Nephron progenitor cell (in vitro differentiated cells): ENCODE data around the gene DLG1.

ENCODE experiments used
- DNase-seq: peaks from one replicate; pipeline ENCODE4 v3.0.0; 2021
- H3K27ac Mint-ChIP-seq: 2 replicates; pipeline ENCODE4 v1.8.0; 2021; ENCODE audit warnings: mild to moderate bottlenecking, moderate library complexity, mixed read lengths
- H3K27me3 Mint-ChIP-seq: 2 replicates; pipeline ENCODE4 v1.8.0; 2021; ENCODE audit warnings: mild to moderate bottlenecking, low read depth, mixed read lengths; ENCODE audit not compliant: poor library complexity
- H3K36me3 Mint-ChIP-seq: 2 replicates; pipeline ENCODE4 v1.8.0; 2021; ENCODE audit warnings: low read depth, mixed read lengths
- H3K4me1 Mint-ChIP-seq: 2 replicates; pipeline ENCODE4 v1.8.0; 2021; ENCODE audit warnings: mixed read lengths
- H3K4me3 Mint-ChIP-seq: 2 replicates; pipeline ENCODE4 v1.8.0; 2021; ENCODE audit warnings: mild to moderate bottlenecking, moderate library complexity, mixed read lengths
- H3K9me3 Mint-ChIP-seq: 2 replicates; pipeline ENCODE4 v1.8.0; 2021; ENCODE audit warnings: mild to moderate bottlenecking, moderate library complexity, mixed read lengths
- TF ChIP-seq, protein P1 (sequence below): fragments of 200-600 bp; sonication (generic); IDR thresholded peaks from 2 replicates; pipeline ENCODE4 v1.5.0; 2021; ENCODE audit warnings: antibody characterized with exemption

Gene DLG1

DNA sequence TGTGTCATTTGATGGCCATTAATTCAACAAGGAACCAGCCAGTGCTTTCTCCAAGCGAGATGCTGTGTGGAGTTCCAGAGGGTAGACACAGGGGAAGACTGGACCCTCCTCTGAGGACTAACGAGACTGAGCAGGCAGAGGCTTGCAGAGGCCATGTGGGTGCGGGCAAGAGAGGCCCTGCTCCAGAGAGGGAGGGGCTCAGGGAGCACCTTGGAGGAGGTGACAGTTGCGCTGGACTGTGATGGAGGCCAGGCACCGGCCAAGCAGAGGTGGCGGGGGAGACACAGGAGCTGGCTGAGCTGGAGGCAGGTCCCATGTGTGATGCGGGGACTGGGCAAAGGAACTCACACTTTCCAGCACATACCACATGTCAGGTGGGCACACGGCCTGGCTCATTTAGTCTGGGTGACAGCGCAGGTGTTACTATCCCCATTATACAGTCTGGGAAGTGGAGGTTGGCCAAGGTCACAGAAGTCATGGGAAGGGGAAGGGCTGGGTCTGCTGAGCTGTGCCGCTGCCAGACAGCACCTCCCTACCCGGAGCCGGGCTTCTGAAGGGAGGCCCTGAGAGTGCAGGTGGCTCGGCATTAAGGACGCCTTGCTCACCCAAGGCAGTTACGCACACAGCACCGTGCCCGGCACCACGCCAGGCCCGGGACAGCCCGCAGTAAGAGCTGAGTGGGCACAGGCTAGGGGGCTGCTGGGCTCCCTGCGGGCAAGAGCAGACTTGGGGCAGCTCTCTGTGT, 272.5 kb downstream of the DLG1 start:
- no peaks in the 10 kb centered on the region for H3K9me3 Mint-ChIP-seq
- no peak overlapping the region for H3K4me3 Mint-ChIP-seq
- peaks cover 36% of the 10 kb centered on the region for H3K27me3 Mint-ChIP-seq
- no peaks in the 10 kb centered on the region for H3K36me3 Mint-ChIP-seq
- TF ChIP-seq, protein P1, sequence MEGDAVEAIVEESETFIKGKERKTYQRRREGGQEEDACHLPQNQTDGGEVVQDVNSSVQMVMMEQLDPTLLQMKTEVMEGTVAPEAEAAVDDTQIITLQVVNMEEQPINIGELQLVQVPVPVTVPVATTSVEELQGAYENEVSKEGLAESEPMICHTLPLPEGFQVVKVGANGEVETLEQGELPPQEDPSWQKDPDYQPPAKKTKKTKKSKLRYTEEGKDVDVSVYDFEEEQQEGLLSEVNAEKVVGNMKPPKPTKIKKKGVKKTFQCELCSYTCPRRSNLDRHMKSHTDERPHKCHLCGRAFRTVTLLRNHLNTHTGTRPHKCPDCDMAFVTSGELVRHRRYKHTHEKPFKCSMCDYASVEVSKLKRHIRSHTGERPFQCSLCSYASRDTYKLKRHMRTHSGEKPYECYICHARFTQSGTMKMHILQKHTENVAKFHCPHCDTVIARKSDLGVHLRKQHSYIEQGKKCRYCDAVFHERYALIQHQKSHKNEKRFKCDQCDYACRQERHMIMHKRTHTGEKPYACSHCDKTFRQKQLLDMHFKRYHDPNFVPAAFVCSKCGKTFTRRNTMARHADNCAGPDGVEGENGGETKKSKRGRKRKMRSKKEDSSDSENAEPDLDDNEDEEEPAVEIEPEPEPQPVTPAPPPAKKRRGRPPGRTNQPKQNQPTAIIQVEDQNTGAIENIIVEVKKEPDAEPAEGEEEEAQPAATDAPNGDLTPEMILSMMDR: no peak
- H3K27ac Mint-ChIP-seq: no peak overlapping the region
- H3K4me1 Mint-ChIP-seq: peaks cover 51% of the 10 kb centered on the region
- DNase-seq: no peak

- Mint-ChIP-seq H3K4me3 (no peak overlapping the region), H3K27me3 (peaks cover 29% of the 10 kb centered on the region), H3K4me1 (peaks cover 54% of the 10 kb centered on the region), H3K27ac (no peak overlapping the region), H3K36me3 (no peaks in the 10 kb centered on the region), H3K9me3 (no peaks in the 10 kb centered on the region)
- no peak for DNase-seq
- TF ChIP-seq, protein P1: no peak
Observed at GRCh38 chr3:197024881-197025735, 273.3 kb downstream of the DLG1 start.

GRCh38 chr3:197023998-197024651, 274.3 kb downstream of the DLG1 start:
- TF ChIP-seq, protein P1: no peak
- H3K27ac Mint-ChIP-seq: no peak overlapping the region

GRCh38 chr3:197023241-197023997, 275.0 kb downstream of the DLG1 start:
- Mint-ChIP-seq H3K27me3 (peaks cover 26% of the 10 kb centered on the region), H3K4me3 (peak overlapping the region; percentile 54), H3K27ac (peak overlapping the region; percentile 68), H3K9me3 (no peaks in the 10 kb centered on the region), H3K36me3 (no peaks in the 10 kb centered on the region), H3K4me1 (peaks cover 71% of the 10 kb centered on the region)
- TF ChIP-seq, protein P1: no peak
- no peak for DNase-seq

More at GRCh38 chr3:197023998-197024651, 274.3 kb downstream of the DLG1 start:
- peaks cover 64% of the 10 kb centered on the region for H3K4me1 Mint-ChIP-seq
- no peaks in the 10 kb centered on the region for H3K36me3 Mint-ChIP-seq
- H3K9me3 Mint-ChIP-seq: no peaks in the 10 kb centered on the region
- H3K4me3 Mint-ChIP-seq: no peak overlapping the region
- peaks cover 25% of the 10 kb centered on the region for H3K27me3 Mint-ChIP-seq
- no peak for DNase-seq

DNA sequence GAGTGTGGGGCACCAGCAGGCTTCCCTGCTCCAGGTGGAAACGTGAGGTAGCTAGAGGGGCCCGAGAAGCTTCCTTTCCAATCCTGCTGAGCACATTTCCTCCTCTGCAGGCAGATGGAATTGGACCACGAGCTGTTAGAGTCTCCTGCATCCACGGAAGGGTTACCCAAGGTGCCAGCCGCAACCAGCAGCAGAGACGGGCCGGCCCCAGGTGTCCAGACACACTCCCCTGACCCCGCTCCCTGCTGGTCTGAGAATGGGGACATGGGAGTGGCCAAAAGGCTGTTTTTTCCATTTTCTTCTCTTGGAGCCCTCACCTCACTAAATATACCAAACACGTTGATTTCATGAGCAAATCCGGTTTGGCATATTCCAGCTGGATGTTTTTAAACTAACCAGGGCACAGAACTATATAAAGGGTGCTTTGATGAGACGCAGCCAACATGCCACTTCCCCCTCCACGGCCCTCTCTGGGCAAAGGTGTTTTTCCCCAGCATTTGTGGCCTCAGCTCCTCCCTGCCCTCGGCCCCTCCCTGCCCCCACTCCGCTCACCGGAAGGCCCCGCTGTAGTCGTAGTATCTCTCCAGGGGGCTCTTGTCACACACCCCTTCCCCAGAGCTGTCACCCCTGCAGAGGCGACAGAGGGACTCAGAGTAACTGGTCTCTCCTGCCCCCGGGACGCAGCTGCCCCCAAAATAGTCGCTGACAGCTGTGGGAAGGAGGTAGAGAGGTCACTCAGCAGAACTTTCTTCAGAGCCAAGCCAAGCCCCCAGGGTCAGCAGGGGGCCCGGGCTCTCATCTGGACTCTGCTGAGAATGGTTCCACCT, 275.8 kb downstream of the DLG1 start:
- Mint-ChIP-seq H3K27ac (peak overlapping the region; percentile 68), H3K36me3 (no peaks in the 10 kb centered on the region), H3K4me3 (peak overlapping the region; percentile 54), H3K4me1 (peaks cover 71% of the 10 kb centered on the region), H3K9me3 (no peaks in the 10 kb centered on the region), H3K27me3 (peaks cover 19% of the 10 kb centered on the region)
- TF ChIP-seq, protein P1: no peak
- no peak for DNase-seq
